GM13976 (cell line): ENCODE results near the gene SIRT6.
A peak's percentile ranks its signal among the peaks of the same experiment; 100 is the strongest.
"Not testable (repeated sequence)": the region's sequence is repeated elsewhere in the genome, so short reads cannot be mapped to it uniquely, and the experiment has no call there.

Experiments
- DNase-seq: peaks from one replicate; pipeline ENCODE4 v3.0.0; 2012; ENCODE audit warnings: low spot score
- in situ Hi-C: fragments of 300-500 bp; cut with MboI; formaldehyde crosslinking; loops from one replicate; pipeline ENCODE4 v1.12.0; 2022; ENCODE audit warnings: low sequenced_read_pairs, mixed read lengths, inconsistent platforms; ENCODE audit not compliant: unreplicated experiment
- TF ChIP-seq, protein P1 (sequence below): IDR thresholded peaks from 2 replicates; pipeline ENCODE4 v1.5.1; 2012; ENCODE audit warnings: borderline replicate concordance, mild to moderate bottlenecking; ENCODE audit not compliant: insufficient read depth; ENCODE audit errors: extremely low read depth, missing control alignments, control extremely low read depth

SIRT6 gene

GRCh38 chr19:4198467-4199126, 16.2 kb upstream of the SIRT6 start:
- in situ Hi-C loops, result no loop called here
- no peak for DNase-seq

DNA sequence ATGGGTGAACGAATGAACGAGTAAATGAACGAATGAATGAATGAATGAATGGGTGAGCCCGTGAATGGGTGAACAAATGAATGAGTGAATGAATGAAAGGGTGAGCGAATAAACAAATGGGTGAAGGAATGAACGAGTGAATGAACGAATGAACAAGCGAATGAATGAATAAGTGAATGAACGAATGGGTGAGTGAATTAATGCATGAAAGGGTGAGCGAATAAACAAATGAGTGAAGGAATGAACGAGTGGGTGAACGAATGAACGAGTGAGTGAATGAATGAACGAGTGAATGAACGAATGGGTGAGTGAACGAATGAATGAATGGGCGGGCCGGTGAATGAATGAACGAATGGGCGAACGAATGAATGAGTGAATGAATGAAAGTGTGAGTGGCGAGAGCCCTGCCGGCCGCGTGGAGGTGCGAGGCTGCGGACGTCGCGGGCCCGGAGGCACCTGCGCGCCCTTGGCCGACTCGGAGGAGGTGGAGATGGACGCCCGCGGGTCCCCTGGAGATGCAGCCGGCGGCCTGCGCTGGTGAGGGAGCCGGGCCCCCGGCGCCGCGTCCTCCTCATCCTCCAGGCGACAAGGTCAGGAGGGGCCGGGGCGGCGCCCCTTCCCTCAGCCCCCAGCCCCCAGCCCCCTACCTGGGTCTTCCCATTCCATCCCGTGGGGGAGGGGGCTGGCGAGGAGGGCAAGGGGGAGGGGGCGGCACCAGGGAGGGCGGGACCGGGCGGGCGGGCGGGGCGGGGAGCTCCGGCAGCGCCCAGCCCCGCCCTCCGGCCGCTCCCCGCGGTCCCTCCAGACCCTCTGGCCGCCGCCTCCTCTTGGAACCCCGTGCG, 15.5 kb upstream of the SIRT6 start:
- DNase-seq, result peak; percentile 63
- in situ Hi-C loops, result no loop called here
- TF ChIP-seq, protein P1, sequence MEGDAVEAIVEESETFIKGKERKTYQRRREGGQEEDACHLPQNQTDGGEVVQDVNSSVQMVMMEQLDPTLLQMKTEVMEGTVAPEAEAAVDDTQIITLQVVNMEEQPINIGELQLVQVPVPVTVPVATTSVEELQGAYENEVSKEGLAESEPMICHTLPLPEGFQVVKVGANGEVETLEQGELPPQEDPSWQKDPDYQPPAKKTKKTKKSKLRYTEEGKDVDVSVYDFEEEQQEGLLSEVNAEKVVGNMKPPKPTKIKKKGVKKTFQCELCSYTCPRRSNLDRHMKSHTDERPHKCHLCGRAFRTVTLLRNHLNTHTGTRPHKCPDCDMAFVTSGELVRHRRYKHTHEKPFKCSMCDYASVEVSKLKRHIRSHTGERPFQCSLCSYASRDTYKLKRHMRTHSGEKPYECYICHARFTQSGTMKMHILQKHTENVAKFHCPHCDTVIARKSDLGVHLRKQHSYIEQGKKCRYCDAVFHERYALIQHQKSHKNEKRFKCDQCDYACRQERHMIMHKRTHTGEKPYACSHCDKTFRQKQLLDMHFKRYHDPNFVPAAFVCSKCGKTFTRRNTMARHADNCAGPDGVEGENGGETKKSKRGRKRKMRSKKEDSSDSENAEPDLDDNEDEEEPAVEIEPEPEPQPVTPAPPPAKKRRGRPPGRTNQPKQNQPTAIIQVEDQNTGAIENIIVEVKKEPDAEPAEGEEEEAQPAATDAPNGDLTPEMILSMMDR, result no peak

More at GRCh38 chr19:4198467-4199126, 16.2 kb upstream of the SIRT6 start:
- TF ChIP-seq, protein P1, result no peak

GRCh38 chr19:4197228-4197624, 14.9 kb upstream of the SIRT6 start:
- in situ Hi-C loops, result no loop called here
- no peak for DNase-seq
- TF ChIP-seq, protein P1, result no peak

- in situ Hi-C loops, result no loop called here
- DNase-seq, result no peak
- TF ChIP-seq, protein P1, result no peak
Measured at GRCh38 chr19:4196587-4197148, 14.3 kb upstream of the SIRT6 start.

DNA sequence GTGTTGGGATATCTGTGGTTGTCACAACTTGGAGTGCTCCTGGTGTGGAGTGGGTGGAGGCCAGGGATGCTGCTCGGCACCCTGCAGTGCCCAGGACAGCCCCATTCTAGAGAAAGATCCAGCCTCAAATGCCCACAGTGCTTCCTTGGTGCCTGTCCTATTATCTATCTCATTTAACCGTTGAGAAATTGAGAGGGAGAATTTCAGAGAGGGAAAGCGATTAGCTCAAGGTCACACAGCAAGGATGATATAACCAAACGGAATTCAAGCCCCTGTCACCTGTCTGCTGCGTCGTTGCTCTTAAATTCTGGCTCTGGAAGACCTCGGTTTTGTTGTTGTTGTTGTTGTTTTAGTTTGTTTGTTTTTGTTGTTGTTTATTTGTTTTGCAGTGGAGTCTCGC, 13.6 kb upstream of the SIRT6 start:
- in situ Hi-C loops, result no loop called here
- no peak for DNase-seq
- TF ChIP-seq, protein P1, result no peak

DNA sequence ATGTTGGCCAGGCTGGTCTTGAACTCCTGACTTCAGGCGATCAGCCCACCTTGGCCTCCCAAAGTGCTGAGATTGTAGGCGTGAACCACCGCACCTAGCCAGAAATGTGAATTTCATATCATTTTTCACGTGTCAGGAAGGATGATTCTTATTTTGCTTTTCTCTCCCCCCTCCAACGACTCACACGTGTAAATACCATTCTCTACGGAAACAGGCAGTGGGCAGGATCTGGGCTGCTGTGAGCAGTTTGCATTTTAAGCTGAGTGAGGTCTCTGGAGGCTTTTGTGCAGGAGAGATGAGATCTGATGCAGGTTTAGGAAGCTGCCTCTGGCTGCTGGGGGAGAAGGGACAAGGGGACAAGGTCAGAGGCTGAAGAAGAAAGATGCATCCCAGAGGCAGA, 12.0 kb upstream of the SIRT6 start:
- in situ Hi-C loops, result no loop called here
- DNase-seq, result no peak
- TF ChIP-seq, protein P1, result no peak

GRCh38 chr19:4192537-4192936, 10.2 kb upstream of the SIRT6 start:
- DNase-seq, in situ Hi-C loops: not testable (repeated sequence)
